Loucy (cell line): Measurements from ENCODE around the gene SLC35F1.

ENCODE experiments used
- EZH2phosphoT487 ChIP-seq: fragments of 200-600 bp; IDR thresholded peaks from 2 replicates; pipeline ENCODE4 v1.6.1; 2018; ENCODE audit warnings: antibody characterized with exemption, mild to moderate bottlenecking, moderate library complexity, borderline replicate concordance
- TF ChIP-seq, protein P1 (sequence below): fragments of 200-600 bp; sonication (generic); conservative IDR thresholded peaks from 2 replicates; pipeline ENCODE4 v1.5.1; 2014; ENCODE audit warnings: mild to moderate bottlenecking, antibody characterized with exemption, low read length

DNA sequence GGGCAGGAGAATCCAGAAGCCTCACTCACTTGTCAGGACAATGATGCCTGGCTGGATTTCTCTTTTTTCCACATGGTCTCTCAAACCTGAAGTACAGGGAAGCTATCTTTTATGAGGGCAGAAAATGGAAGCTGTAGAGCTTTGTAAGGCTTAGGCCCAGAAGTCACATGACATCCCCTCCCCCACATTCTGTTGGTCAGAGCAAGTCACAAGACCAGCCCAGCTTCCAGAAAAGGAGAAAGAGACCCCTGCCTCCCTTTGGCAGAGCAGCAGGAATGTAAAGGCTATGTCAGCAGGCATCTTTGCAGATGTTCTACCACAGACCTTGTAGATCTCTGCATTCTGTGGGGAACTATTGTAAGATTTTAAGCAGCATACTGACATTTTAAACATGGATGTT, 245.5 kb downstream of the SLC35F1 start:
- TF ChIP-seq, protein P1, sequence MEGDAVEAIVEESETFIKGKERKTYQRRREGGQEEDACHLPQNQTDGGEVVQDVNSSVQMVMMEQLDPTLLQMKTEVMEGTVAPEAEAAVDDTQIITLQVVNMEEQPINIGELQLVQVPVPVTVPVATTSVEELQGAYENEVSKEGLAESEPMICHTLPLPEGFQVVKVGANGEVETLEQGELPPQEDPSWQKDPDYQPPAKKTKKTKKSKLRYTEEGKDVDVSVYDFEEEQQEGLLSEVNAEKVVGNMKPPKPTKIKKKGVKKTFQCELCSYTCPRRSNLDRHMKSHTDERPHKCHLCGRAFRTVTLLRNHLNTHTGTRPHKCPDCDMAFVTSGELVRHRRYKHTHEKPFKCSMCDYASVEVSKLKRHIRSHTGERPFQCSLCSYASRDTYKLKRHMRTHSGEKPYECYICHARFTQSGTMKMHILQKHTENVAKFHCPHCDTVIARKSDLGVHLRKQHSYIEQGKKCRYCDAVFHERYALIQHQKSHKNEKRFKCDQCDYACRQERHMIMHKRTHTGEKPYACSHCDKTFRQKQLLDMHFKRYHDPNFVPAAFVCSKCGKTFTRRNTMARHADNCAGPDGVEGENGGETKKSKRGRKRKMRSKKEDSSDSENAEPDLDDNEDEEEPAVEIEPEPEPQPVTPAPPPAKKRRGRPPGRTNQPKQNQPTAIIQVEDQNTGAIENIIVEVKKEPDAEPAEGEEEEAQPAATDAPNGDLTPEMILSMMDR, result no peak
- TF ChIP-seq EZH2phosphoT487, result no peak
